Spleen (tissue), 11 donors: ENCODE measurements around the gene SLC41A3. TPM values are rescaled to one million over a fixed set of nuclear protein-coding genes. Genes with fewer than 3 reads are reported as not detected.

Source experiments
- DNase-seq: peaks from one replicate; pipeline ENCODE4 v3.0.0-alpha.2; 2020
- H3K27ac ChIP-seq, 8 donors: fragments of 200-600 bp; sonication (generic) in 7 of 8; 1 replicate in 4 of 8; 2 replicates in 4 of 8; pipeline versions ENCODE4 v1.5.0 to v1.8.0; 2016 to 2021; ENCODE audit warnings: inconsistent platforms in 4 of 8, mild to moderate bottlenecking in 4 of 8, moderate library complexity in 1 of 8
- H3K27me3 ChIP-seq, 7 donors: fragments of 200-600 bp; sonication (generic) in 6 of 7; replicated peaks in 1 of 7; 1 replicate in 4 of 7; 2 replicates in 3 of 7; pipeline versions ENCODE4 v1.5.0 to v1.8.0; 2016 to 2021; ENCODE audit warnings: inconsistent platforms in 3 of 7, mild to moderate bottlenecking in 1 of 7
- H3K36me3 ChIP-seq, 6 donors: fragments of 200-600 bp; sonication (generic) in 5 of 6; 1 replicate in 4 of 6; 2 replicates in 2 of 6; pipeline versions ENCODE4 v1.5.0 to v1.8.0; 2016 to 2021; ENCODE audit warnings: inconsistent platforms in 2 of 6
- H3K4me1 ChIP-seq, 6 donors: fragments of 200-600 bp; sonication (generic) in 5 of 6; 1 replicate in 3 of 6; 2 replicates in 3 of 6; pipeline versions ENCODE4 v1.5.0 to v1.8.0; 2016 to 2021; ENCODE audit warnings: inconsistent platforms in 3 of 6
- H3K4me3 ChIP-seq, 8 donors: fragments of 200-600 bp; sonication (generic) in 7 of 8; 1 replicate in 4 of 8; 2 replicates in 4 of 8; pipeline versions ENCODE4 v1.5.0 to v1.8.0; 2016 to 2021; ENCODE audit warnings: inconsistent platforms in 4 of 8, mild to moderate bottlenecking in 4 of 8, moderate library complexity in 2 of 8
- H3K9me3 ChIP-seq, 8 donors: fragments of 200-600 bp; sonication (generic) in 7 of 8; 1 replicate in 4 of 8; 2 replicates in 4 of 8; pipeline versions ENCODE4 v1.5.0 to v1.8.0; 2016 to 2021; ENCODE audit warnings: inconsistent platforms in 4 of 8
- CTCF ChIP-seq, 11 experiments: fragments of 200-600 bp in 7 of 11; fragments of 450-650 bp in 4 of 11; sonication (generic) in 4 of 11; IDR thresholded peaks in 8 of 11; conservative IDR thresholded peaks in 3 of 11; 1 replicate in 7 of 11; 2 replicates in 4 of 11; pipeline versions ENCODE4 v1.4.0 to v1.8.0; 2016 to 2021; ENCODE audit warnings: antibody characterized with exemption in 11 of 11, inconsistent platforms in 4 of 11, mild to moderate bottlenecking in 1 of 11
- POLR2A ChIP-seq, 3 donors: fragments of 450-650 bp; IDR thresholded peaks; one replicate each; pipeline ENCODE4 v1.5.1; 2017; ENCODE audit warnings: antibody characterized with exemption in 3 of 3, mild to moderate bottlenecking in 1 of 3
- POLR2AphosphoS5 ChIP-seq, 3 donors: sonication (generic); formaldehyde crosslinking; IDR thresholded peaks; one replicate each; pipeline ENCODE4 v1.5.1; 2017; ENCODE audit warnings: antibody characterized with exemption in 3 of 3
- WGBS, 5 donors: extraction: QIAGEN DNeasy Blood & Tissue Kit in 3 of 5; methylation state at CpG; one replicate each; pipeline versions ENCODE4 v1.1.5 to v1.1.7; 2013 to 2018; 5-methylcytosine and 5-hydroxymethylcytosine counted together
- intact Hi-C: fragments of 100-400 bp; cut with DNase I; formaldehyde crosslinking; loops from one replicate; pipeline ENCODE4 v1.15.0; 2023; ENCODE audit warnings: low total_unique reads
- polyA plus RNA-seq, 3 donors: library from polyadenylated mRNA; stranded (reverse); fragments of 200-250 nt; gene quantifications; one replicate each; pipeline ENCODE4 v1.2.1, GENCODE V29; 2013
- total RNA-seq, 7 donors: library from RNA; depleted of rRNA in 3 of 7; stranded (reverse); fragments of >200 nt in 3 of 7; fragmentation: NEBNext Ultra II Directional in 4 of 7; extraction: Animal tissue kit (Norgen Biotek cat#: 25700) in 4 of 7; gene quantifications; one replicate each; pipeline versions ENCODE4 v1.1.0 to v1.2.1, GENCODE V29; 2016 to 2021
- donor health status: healthy with polysubstance abuse.
- donor health status: DM: no; HTN: no; CAD: no; lungs with moderate emphysema.
- donor health status: DM: no; HTN: no; CAD: no.
- donor health status: Bipolar disorder and iron deficiency.
- donor health status: healthy.
- donor health status: DM: no; HTN: no; CAD: no.
- donor health status: DM: yes; HTN: yes; CAD: no.

The SLC41A3 gene
- total and polyA plus RNA-seq, 10 donors, result 16.3 to 43.7 (median 33.7) TPM

GRCh38 chr3:126021702-126022101 lies 62.2 kb downstream of the SLC41A3 start:
- Histone ChIP-seq H3K9me3 (no peaks in the 10 kb centered on the region), H3K27ac (no peak overlapping the region), H3K36me3 (peaks cover 0 to 87% (median 16%) of the 10 kb centered on the region in 6 donors), H3K4me3 (no peak overlapping the region), H3K4me1 (no peaks in the 10 kb centered on the region), H3K27me3 (no peaks in the 10 kb centered on the region)
- WGBS, 5 donors, result 88 to 100% (median 93%) methylated on average over 1 of the region's 1 CpG
- intact Hi-C loops, result no loop called here
- no peak for DNase-seq
- no peak for TF ChIP-seq POLR2AphosphoS5 (IDR thresholded peaks at IDR 0.05)
- no peak for TF ChIP-seq POLR2A (IDR thresholded peaks at IDR 0.05)

GRCh38 chr3:126021224-126021623 lies 62.7 kb downstream of the SLC41A3 start:
- DNase-seq, result no peak
- intact Hi-C loops, result no loop called here
- peaks cover 0 to 87% (median 16%) of the 10 kb centered on the region in 6 donors for H3K36me3 ChIP-seq
- no peaks in the 10 kb centered on the region for H3K27me3 ChIP-seq
- WGBS, 5 donors, result 71 to 92% (median 82%) methylated on average over 5 of the region's 5 CpGs
- H3K4me3 ChIP-seq, result no peak overlapping the region
- TF ChIP-seq POLR2A (IDR thresholded peaks at IDR 0.05), result no peak
- TF ChIP-seq CTCF (IDR thresholded peaks at IDR 0.05 in 8 of 11, conservative IDR thresholded peaks at IDR 0.05 in 3 of 11), result no peak
- no peak for TF ChIP-seq POLR2AphosphoS5 (IDR thresholded peaks at IDR 0.05)
- no peak overlapping the region for H3K27ac ChIP-seq
- H3K4me1 ChIP-seq, result no peaks in the 10 kb centered on the region
- H3K9me3 ChIP-seq, result no peaks in the 10 kb centered on the region

GRCh38 chr3:126019683-126020082 lies 64.2 kb downstream of the SLC41A3 start:
- Histone ChIP-seq H3K36me3 (peaks cover 0 to 87% (median 17%) of the 10 kb centered on the region in 6 donors), H3K27me3 (no peaks in the 10 kb centered on the region), H3K9me3 (no peaks in the 10 kb centered on the region), H3K4me3 (no peak overlapping the region), H3K27ac (no peak overlapping the region), H3K4me1 (no peaks in the 10 kb centered on the region)
- intact Hi-C loops, result no loop called here
- TF ChIP-seq POLR2A (IDR thresholded peaks at IDR 0.05), result no peak
- WGBS, 5 donors, result 77 to 96% (median 93%) methylated on average over 5 of the region's 5 CpGs
- no peak for DNase-seq

GRCh38 chr3:126018995-126019394 lies 64.9 kb downstream of the SLC41A3 start:
- no peak for DNase-seq
- Histone ChIP-seq H3K4me1 (no peaks in the 10 kb centered on the region), H3K9me3 (no peaks in the 10 kb centered on the region), H3K36me3 (peaks cover 0 to 87% (median 16%) of the 10 kb centered on the region in 6 donors), H3K4me3 (no peak overlapping the region), H3K27me3 (no peaks in the 10 kb centered on the region), H3K27ac (no peak overlapping the region)
- TF ChIP-seq POLR2AphosphoS5 (IDR thresholded peaks at IDR 0.05) (no peak), CTCF (IDR thresholded peaks at IDR 0.05 in 8 of 11, conservative IDR thresholded peaks at IDR 0.05 in 3 of 11) (no peak), POLR2A (IDR thresholded peaks at IDR 0.05) (no peak)
- 82 to 92% (median 87%) methylated on average over 7 of the region's 7 CpGs for WGBS, 5 donors
- intact Hi-C loops, result no loop called here

- Histone ChIP-seq H3K36me3 (peaks cover 0 to 87% (median 19%) of the 10 kb centered on the region in 6 donors), H3K9me3 (no peaks in the 10 kb centered on the region), H3K4me1 (no peaks in the 10 kb centered on the region), H3K27me3 (no peaks in the 10 kb centered on the region), H3K27ac (no peak overlapping the region), H3K4me3 (no peak overlapping the region)
- TF ChIP-seq CTCF (IDR thresholded peaks at IDR 0.05 in 8 of 11, conservative IDR thresholded peaks at IDR 0.05 in 3 of 11) (no peak), POLR2A (IDR thresholded peaks at IDR 0.05) (no peak)
- 85 to 100% (median 94%) methylated on average over 1 of the region's 1 CpG for WGBS, 5 donors
- intact Hi-C loops, result no loop called here
- DNase-seq, result no peak
Observed at GRCh38 chr3:126018545-126018944, 65.4 kb downstream of the SLC41A3 start.
